Skeletal muscle cell (primary cell): Measurements from ENCODE around the gene CYGB.
"Not testable (repeated sequence)": the region's sequence is repeated elsewhere in the genome, so short reads cannot be mapped to it uniquely, and the experiment has no call there.

Experiments
- DNase-seq: peaks from one replicate; pipeline ENCODE4 v3.0.0-alpha.2; 2010; ENCODE audit warnings: low read depth
- H3K4me3 ChIP-seq: 2 replicates; pipeline ENCODE4 v1.5.1; 2011; ENCODE audit warnings: low read depth, mild to moderate bottlenecking, control low read depth, low read length, moderate library complexity

CYGB gene

GRCh38 chr17:76511668-76512365 lies 25.7 kb downstream of the CYGB start:
- H3K4me3 ChIP-seq = no peak overlapping the region
- no peak for DNase-seq

GRCh38 chr17:76510831-76511244 lies 26.7 kb downstream of the CYGB start:
- no peak for DNase-seq
- H3K4me3 ChIP-seq = no peak overlapping the region

GRCh38 chr17:76508472-76509063 lies 28.9 kb downstream of the CYGB start:
- not testable (repeated sequence) for DNase-seq

GRCh38 chr17:76506408-76507345 lies 30.8 kb downstream of the CYGB start:
- no peak overlapping the region for H3K4me3 ChIP-seq
- DNase-seq = no peak

More at GRCh38 chr17:76508472-76509063, 28.9 kb downstream of the CYGB start:
- not testable (repeated sequence) for H3K4me3 ChIP-seq

- DNase-seq = no peak
- no peak overlapping the region for H3K4me3 ChIP-seq
These were observed 33.4 kb downstream of the CYGB start for GRCh38 chr17:76504117-76504516.

GRCh38 chr17:76502341-76503211 lies 34.9 kb downstream of the CYGB start:
- no peak overlapping the region for H3K4me3 ChIP-seq
- DNase-seq = no peak

- DNase-seq = no peak
- peak overlapping the region; percentile 58 for H3K4me3 ChIP-seq
These were observed 35.6 kb downstream of the CYGB start for GRCh38 chr17:76501827-76502307.

GRCh38 chr17:76501018-76501826 lies 36.3 kb downstream of the CYGB start, which contains the start of gene RHBDF2:
Gene RHBDF2, minus strand, starts transcription at chr17:76501423. Its CDS starts 19,899 bp downstream, at chr17:76481524.
- DNase-seq = no peak
- peak within 1 kb of the TSS; percentile 58 for H3K4me3 ChIP-seq

GRCh38 chr17:76500747-76501017 lies 36.8 kb downstream of the CYGB start:
- peak overlapping the region; percentile 58 for H3K4me3 ChIP-seq
- DNase-seq = no peak

GRCh38 chr17:76500074-76500746 lies 37.3 kb downstream of the CYGB start:
- no peak for DNase-seq
- H3K4me3 ChIP-seq = peak overlapping the region; percentile 58

- H3K4me3 ChIP-seq = no peak overlapping the region
- no peak for DNase-seq
These were observed 38.2 kb downstream of the CYGB start for GRCh38 chr17:76499267-76499667.

GRCh38 chr17:76498876-76499251 lies 38.6 kb downstream of the CYGB start:
- no peak for DNase-seq
- no peak overlapping the region for H3K4me3 ChIP-seq

- no peak overlapping the region for H3K4me3 ChIP-seq
- DNase-seq = no peak
These were observed 39.3 kb downstream of the CYGB start for GRCh38 chr17:76497979-76498875.

- no peak overlapping the region for H3K4me3 ChIP-seq
These were observed 39.9 kb downstream of the CYGB start for GRCh38 chr17:76497699-76497978.

GRCh38 chr17:76496464-76496863 lies 41.0 kb downstream of the CYGB start:
- no peak overlapping the region for H3K4me3 ChIP-seq
- DNase-seq = no peak

More at GRCh38 chr17:76497699-76497978, 39.9 kb downstream of the CYGB start:
- no peak for DNase-seq

GRCh38 chr17:76495663-76496400 lies 41.7 kb downstream of the CYGB start:
- no peak for DNase-seq
- H3K4me3 ChIP-seq = no peak overlapping the region
